IPS-20b (cell line): ENCODE results near the gene IL21R.

Experiments used
- H3K27ac ChIP-seq: one replicate; pipeline ENCODE4 v1.5.1; 2013; ENCODE audit warnings: low read length
- H3K27me3 ChIP-seq: 2 replicates; pipeline ENCODE4 v1.6.1; 2013; ENCODE audit warnings: mild to moderate bottlenecking, low read length, inconsistent platforms; ENCODE audit not compliant: insufficient read depth
- H3K36me3 ChIP-seq: 2 replicates; pipeline ENCODE4 v1.6.1; 2013; ENCODE audit warnings: low read depth, mild to moderate bottlenecking, inconsistent platforms, low read length, moderate library complexity; ENCODE audit not compliant: insufficient read depth
- H3K4me1 ChIP-seq: 2 replicates; pipeline ENCODE4 v1.6.1; 2013; ENCODE audit warnings: mild to moderate bottlenecking, control low read depth, inconsistent platforms, low read length, moderate library complexity; ENCODE audit not compliant: insufficient read depth
- H3K4me3 ChIP-seq: 2 replicates; pipeline ENCODE4 v1.5.1; 2013; ENCODE audit warnings: mild to moderate bottlenecking, low read length, inconsistent platforms
- H3K9ac ChIP-seq: 2 replicates; pipeline ENCODE4 v1.6.1; 2013; ENCODE audit warnings: low read depth, mild to moderate bottlenecking, inconsistent platforms, low read length, moderate library complexity
- H3K9me3 ChIP-seq: 2 replicates; pipeline ENCODE4 v1.6.1; 2013; ENCODE audit warnings: mild to moderate bottlenecking, low read depth, low read length, inconsistent platforms; ENCODE audit not compliant: insufficient read depth

Gene IL21R

DNA sequence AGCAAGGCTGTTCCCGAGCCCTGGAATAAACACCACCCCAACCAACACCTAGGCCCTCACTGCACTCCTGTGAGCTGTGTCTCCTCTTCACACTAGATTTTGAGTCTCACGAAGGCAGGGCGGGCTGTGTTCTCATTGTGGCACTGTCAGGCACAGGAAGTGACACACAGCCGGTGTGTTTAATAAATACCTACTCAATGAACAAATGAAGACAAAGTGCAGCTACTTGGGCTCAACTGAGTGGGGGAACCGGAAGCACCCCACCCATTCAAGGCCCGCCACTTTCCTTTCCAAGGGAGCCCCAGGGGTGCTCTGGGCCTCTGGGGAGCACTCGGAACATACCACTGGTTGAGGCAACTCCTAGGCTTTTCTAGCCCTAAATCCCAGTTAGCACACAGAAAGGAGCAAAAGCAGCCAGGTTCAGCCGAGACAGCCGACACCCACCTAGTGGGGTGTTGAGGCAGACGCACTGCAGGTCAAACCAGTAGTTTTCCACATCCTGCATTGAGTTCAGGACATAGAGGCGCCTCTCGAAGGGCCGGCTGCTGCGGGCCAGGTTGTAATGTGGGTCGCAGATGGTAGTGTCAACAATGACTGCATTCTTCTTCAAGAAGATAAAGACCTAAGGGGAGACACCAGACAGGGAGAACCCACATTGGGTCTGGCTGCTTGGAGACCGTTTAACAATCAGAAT is 90.1 kb downstream of the IL21R start:
- H3K9me3 ChIP-seq = no peaks in the 10 kb centered on the region
- H3K4me3 ChIP-seq = no peak overlapping the region
- H3K4me1 ChIP-seq = no peaks in the 10 kb centered on the region
- no peak overlapping the region for H3K27ac ChIP-seq
- H3K9ac ChIP-seq = no peak overlapping the region
- H3K36me3 ChIP-seq = peaks cover 97% of the 10 kb centered on the region
- no peaks in the 10 kb centered on the region for H3K27me3 ChIP-seq

DNA sequence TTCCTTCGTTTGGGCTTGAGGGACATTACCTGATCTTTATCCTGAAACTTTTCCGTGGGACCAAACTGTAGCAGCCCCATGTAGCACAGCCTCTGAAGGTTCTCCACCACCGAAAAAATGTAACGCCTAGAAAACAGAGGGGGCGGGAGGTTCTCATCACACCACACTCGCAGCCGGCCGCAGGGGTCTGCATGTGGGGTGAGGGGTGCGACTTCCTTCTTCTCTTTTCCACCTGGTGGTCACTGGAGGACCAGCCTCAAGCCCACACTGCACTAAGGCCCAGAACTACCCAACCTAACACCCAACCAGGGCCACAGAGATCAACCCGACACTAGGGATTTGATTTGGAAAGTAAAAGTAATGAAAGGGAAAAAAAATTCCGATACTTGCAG is 90.6 kb downstream of the IL21R start:
- Histone ChIP-seq H3K9ac (no peak overlapping the region), H3K9me3 (no peaks in the 10 kb centered on the region), H3K27ac (no peak overlapping the region), H3K27me3 (no peaks in the 10 kb centered on the region), H3K4me1 (no peaks in the 10 kb centered on the region), H3K4me3 (no peak overlapping the region), H3K36me3 (peaks cover 98% of the 10 kb centered on the region)

DNA sequence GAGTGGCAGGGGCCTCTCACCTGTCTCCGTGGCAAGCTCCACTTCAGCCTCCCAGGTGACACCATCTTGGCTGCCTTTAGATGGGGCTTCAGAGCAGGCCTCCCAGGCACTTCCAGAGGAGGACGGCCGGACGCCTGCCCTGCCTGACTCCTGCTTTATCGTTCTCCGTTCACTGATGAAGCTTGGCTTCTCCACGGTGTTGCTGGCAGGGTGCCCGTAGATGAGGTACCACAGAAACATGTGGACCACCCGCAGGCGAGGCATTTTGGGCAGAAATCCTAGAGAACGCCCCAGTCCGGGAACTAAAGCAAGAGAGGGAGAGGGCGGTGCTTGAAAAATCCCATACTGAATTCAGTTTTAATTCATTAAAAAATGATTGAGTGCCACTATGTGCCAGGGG is 93.2 kb downstream of the IL21R start:
- no peak overlapping the region for H3K27ac ChIP-seq
- H3K9me3 ChIP-seq = no peaks in the 10 kb centered on the region
- no peaks in the 10 kb centered on the region for H3K4me1 ChIP-seq
- H3K27me3 ChIP-seq = no peaks in the 10 kb centered on the region
- H3K36me3 ChIP-seq = peaks cover 97% of the 10 kb centered on the region
- no peak overlapping the region for H3K4me3 ChIP-seq
- H3K9ac ChIP-seq = no peak overlapping the region

DNA sequence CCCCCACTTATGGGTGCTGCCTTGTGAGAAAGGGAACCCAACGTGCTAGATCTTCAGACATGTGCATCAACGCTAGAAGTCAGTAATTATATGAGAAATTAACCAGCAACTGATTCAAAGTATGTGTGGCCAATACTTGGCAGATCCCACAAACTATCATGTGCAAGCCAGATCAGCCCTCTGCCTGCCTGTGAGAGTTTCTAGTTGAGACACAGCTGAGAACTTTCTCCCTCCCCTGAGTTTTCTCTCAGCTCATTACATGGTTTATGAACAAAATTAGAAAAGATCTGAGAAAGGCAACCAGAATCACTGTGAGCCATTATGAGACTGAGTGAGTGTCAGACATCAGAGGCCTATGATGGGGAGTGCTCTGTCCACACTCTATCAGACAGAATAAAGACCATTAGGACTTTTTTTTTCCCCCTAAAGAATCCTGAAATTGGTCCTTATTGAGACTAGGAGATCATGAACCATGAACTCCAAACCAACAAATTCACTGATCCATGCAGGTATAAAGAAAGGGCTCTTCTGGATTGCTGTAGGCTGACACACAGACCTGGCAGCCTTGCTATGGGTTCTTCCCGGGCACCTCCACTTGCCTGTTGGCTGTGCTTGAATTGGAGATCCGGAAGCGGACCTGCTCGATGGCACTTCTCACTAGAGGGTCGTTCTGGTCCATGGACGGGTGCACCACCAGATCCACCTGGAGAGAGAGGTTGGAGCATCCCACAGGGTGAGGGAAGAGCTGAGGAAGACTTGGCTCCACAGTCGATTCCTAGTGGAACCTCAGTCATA is 96.3 kb downstream of the IL21R start:
- Histone ChIP-seq H3K9ac (no peak overlapping the region), H3K36me3 (peaks cover 97% of the 10 kb centered on the region), H3K9me3 (no peaks in the 10 kb centered on the region), H3K27ac (no peak overlapping the region), H3K4me1 (no peaks in the 10 kb centered on the region), H3K27me3 (no peaks in the 10 kb centered on the region), H3K4me3 (no peak overlapping the region)

DNA sequence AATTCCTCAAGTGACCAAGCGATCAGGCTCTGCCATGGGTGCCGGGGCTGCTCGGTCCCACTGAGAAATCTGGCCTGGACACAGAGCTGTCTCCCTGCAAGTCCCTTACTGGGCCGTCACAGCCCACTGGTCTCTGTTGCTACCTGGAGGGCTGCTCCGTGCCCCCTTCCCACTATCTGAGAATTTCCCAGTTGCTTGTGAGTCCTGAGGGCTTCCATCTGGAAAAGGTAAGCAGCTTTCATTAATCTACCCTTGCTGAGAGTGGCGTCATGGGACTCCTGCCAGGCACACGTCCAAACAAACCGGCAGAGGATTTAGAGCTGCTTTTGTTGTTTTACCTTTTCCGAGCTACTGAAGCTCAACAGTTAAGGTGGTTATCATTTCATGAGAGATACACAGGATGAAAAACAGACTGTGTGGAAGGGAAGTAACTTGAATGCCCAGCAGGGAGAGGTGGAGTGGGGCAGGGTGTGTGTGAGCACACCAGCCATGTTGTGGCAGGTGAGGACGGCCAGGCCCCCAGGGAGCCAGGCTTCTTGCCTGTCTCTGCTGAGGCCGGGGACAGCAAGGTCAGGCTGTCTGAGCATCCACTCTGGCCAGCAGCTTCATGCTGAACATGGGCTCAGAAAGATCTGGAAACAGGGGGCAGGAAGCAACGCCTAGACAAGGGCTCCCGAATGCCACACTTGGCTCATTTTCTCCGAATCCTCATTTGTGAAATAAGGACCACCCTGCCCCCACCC is 97.1 kb downstream of the IL21R start:
- Histone ChIP-seq H3K9me3 (no peaks in the 10 kb centered on the region), H3K9ac (no peak overlapping the region), H3K36me3 (peaks cover 98% of the 10 kb centered on the region), H3K4me1 (no peaks in the 10 kb centered on the region), H3K27ac (no peak overlapping the region), H3K4me3 (no peak overlapping the region), H3K27me3 (no peaks in the 10 kb centered on the region)

DNA sequence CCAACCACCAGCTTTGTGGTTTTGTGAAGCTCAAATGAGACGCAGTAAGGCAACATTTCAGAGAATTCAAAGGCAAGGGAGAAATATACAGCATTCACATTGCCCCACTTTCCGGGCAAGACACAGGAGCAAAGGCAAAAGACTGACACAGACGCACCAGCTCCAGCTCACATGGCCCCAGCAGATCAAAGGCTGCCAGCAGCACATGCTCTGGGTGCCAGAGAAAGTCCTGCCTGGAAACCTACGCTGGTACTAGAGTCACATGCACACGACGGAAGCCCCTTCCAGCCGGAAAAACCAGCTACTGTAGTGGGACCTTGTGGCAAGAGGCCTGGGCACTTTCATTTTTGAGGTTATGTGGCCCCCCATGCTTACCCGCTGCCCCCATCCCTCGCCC is 97.7 kb downstream of the IL21R start:
- peaks cover 99% of the 10 kb centered on the region for H3K36me3 ChIP-seq
- no peak overlapping the region for H3K9ac ChIP-seq
- no peak overlapping the region for H3K4me3 ChIP-seq
- H3K4me1 ChIP-seq = no peaks in the 10 kb centered on the region
- no peaks in the 10 kb centered on the region for H3K9me3 ChIP-seq
- H3K27ac ChIP-seq = no peak overlapping the region
- H3K27me3 ChIP-seq = no peaks in the 10 kb centered on the region

DNA sequence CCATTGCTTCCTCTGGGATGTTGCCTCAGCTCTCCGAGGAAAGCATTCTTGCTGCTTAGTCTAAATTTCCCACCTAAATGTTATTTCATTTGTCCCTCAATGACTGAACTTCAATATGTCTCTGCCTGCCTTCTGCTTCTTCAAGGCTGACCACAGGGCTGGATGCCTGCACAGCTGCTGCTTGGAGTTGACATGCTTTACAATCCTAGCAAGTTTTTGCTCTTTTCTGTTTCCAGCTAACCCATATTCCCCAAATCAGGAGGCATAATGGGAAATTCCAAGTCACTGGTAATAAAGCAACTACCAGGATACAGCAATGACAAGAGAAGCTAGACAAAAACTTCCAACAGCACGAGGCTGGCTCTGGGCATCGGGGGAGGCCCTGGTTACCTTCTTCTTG is 98.8 kb downstream of the IL21R start:
- no peaks in the 10 kb centered on the region for H3K4me1 ChIP-seq
- no peaks in the 10 kb centered on the region for H3K27me3 ChIP-seq
- peaks cover 100% of the 10 kb centered on the region for H3K36me3 ChIP-seq
- H3K27ac ChIP-seq = no peak overlapping the region
- H3K4me3 ChIP-seq = no peak overlapping the region
- H3K9me3 ChIP-seq = no peaks in the 10 kb centered on the region
- no peak overlapping the region for H3K9ac ChIP-seq
